ENCODE results near the gene KRT1.

Gene KRT1

DNA sequence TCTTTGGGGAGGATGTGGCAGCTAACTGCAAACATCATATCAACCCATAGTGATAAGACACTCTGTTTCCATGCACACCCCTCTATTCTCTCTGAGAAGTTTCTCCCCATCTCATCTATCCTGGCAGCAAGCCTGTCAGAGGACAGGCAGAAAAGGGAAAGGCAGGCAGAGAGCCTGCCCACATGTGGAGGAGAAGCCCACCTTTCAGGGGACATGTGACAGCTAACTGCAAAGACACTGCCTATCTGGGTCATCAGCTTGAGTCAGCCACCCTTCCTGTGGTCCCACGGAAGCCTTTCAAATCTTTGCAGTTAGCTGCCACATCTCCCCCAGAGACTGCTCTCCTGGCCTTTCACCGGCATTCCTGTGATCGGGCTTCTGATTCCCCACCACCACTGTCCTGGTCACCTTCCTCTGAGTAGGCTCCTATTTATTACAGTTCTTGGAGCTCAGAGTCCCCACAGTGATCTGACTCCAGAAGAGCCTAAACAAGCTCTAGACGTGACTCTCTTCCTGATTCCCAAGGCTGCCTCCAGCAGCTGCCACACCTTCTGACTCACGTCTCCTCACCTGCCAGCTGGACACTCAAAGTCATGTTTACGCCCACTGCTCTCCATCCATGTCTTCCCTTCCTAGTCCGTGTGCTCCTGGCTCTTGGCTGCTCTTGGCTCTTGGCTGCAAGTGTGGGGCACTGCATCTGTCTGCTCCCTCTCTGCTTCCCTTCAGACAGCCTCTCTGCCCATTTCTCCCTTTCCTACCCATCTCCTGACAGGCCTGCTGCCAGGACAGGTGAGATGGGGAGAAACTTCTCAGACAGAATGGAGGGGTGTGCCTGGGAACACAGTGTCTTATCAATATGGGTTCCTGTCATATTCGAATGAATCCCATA, 7.5 kb upstream of the KRT1 start:
- FAIRE-seq (no peak), DNase-seq (ENCODE audit: insufficient read length) (no peak)
- no peak for TF ChIP-seq TAF1 (IDR thresholded peaks at IDR 0.05; ENCODE audit: borderline replicate concordance, low read depth, low read length)
- TF ChIP-seq POLR2AphosphoS5 (IDR thresholded peaks at IDR 0.05; ENCODE audit: low read depth, low read length): no peak
- no peak for TF ChIP-seq POLR2A (IDR thresholded peaks at IDR 0.05; ENCODE audit: low read depth, low read length)

DNA sequence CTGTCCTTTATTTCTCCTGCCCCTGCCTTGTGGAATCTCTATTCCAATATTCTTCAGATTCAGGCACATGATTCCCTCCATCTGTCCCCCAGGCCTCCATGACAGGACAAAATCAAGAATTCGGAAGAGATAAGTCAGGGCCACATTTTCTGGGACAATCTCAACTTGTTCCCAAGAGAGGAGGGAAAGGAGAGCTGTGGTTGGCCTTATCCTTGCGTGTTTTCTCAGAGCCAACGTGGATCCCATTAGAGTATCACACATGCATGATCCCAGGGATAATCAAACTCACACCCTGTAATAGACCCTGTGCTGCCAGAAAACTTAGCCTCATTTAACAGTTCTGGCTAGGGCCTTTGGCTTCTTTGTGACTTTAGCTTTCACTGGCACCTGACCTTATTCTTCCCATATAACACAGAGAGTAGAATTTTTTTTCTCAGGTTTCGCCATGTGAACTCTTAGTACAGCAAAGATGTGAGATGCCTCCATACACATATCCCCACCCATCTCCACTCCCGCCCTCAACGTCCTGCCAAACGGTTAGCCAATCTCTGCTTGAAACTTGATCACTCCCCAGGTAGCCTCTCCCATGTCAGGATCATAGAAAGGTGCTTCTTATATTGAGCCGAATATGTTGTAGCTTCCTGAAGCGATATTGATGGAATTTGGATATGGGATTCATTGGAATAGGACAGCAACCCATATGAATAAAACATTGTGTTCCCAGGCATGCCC, 6.7 kb upstream of the KRT1 start:
- no peak for FAIRE-seq
- TF ChIP-seq POLR2A (IDR thresholded peaks at IDR 0.05; ENCODE audit: low read depth, low read length): no peak
- no peak for TF ChIP-seq POLR2AphosphoS5 (IDR thresholded peaks at IDR 0.05; ENCODE audit: low read depth, low read length)
- no peak for TF ChIP-seq TAF1 (IDR thresholded peaks at IDR 0.05; ENCODE audit: borderline replicate concordance, low read depth, low read length)
- DNase-seq (ENCODE audit: insufficient read length): no peak

DNA sequence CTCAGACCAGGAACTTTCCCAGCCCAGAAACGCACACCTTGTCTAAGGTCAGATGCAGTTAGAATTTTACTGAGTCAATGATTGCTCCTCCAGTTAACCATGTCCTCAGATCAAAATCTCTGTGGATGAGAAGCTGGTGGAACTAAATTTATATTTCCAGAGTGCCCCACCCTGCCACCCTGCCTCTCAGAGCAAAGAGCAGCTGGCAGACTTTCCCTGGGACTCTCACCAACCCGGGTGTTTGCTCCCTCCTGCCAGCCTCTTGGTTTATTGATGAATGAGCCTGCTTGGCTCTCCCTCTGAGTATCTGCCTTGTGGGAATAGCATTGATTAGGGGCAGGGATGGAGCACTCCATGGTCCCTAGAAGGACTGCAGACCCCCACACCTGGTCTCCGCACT, 5.9 kb upstream of the KRT1 start:
- no peak for FAIRE-seq
- DNase-seq (ENCODE audit: insufficient read length): no peak
- TF ChIP-seq POLR2AphosphoS5 (IDR thresholded peaks at IDR 0.05; ENCODE audit: low read depth, low read length) (no peak), TAF1 (IDR thresholded peaks at IDR 0.05; ENCODE audit: borderline replicate concordance, low read depth, low read length) (no peak), POLR2A (IDR thresholded peaks at IDR 0.05; ENCODE audit: low read depth, low read length) (no peak)

DNA sequence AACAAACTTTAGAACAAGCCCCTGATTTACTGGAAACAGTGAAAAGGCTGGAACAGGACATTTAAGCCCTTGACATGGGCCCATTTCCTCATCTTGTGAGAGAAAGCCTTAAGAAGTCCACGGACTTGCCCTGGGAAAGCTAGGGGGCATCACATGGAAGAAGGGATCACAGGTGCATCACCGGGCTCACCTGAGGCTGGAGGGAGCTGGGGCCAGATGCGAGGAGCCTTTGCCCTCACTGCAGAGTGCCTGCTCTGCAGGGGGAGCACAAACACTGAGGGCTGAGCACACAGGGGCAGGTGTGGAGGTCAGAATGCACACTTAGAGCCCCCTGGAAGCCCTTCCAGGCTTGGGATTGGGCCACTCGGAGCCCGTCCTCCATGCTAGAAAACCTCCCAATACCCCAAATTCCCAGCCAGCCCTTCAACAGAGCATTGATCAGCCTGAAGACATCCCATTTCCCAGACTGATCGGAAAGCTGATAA, 5.2 kb upstream of the KRT1 start:
- no peak for TF ChIP-seq TAF1 (IDR thresholded peaks at IDR 0.05; ENCODE audit: borderline replicate concordance, low read depth, low read length)
- no peak for TF ChIP-seq POLR2A (IDR thresholded peaks at IDR 0.05; ENCODE audit: low read depth, low read length)
- no peak for TF ChIP-seq POLR2AphosphoS5 (IDR thresholded peaks at IDR 0.05; ENCODE audit: low read depth, low read length)
- FAIRE-seq (no peak), DNase-seq (ENCODE audit: insufficient read length) (no peak)

DNA sequence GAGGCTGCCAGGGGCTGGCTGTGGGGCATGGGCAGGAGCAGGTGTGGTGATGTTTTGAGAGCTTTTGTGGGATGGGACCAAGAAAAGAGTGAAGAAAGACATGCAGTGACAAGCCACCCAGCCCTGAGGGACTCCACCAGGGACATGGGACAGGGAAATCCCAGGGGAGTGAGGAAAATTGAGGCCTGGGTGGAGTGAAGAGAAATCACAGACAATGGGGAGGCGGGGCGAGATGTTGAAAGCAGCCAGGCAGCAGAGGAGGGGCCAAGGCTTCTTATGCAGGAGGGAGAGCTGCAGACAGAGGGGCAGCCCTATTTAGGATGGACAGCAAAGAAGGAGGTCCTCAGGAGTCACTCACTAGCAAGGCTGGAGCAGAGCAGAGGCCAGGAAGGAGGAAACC, 4.2 kb upstream of the KRT1 start:
- FAIRE-seq: no peak
- TF ChIP-seq POLR2A (IDR thresholded peaks at IDR 0.05; ENCODE audit: low read depth, low read length) (no peak), TAF1 (IDR thresholded peaks at IDR 0.05; ENCODE audit: borderline replicate concordance, low read depth, low read length) (no peak), POLR2AphosphoS5 (IDR thresholded peaks at IDR 0.05; ENCODE audit: low read depth, low read length) (no peak)

DNA sequence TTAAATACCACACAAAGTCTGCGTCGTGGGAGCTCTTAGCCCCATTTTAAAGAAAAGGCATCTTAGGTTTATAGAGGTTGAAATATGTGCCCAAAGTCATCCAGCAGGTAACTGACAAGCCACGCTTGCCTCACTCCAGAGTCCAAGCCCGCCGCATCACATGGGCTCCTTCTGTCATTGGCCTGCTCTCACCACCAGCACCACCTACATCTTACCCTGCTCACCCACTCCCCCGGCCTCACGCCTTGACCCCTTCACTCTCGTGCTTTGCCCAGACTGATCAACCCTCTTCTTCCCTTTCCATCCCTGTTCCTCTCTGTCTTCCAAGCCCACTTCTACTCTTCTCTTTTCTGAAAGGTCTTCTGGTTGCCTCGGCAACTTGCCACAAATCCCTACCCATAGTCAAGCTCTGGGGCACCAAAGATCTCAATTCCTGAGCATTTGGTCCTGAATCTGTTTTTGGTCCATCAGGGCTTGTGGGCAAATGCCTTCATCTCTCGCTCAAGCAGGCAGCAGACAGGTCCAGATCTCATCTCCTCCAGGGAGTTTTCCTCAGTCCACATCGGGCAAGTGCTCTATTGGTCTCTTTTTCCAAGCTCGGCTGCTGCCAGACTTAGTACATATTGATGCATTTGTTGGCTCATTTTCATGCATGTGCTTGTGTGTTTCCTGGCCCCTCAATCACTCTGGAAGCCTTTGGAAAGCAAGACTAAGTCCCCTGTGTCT, 3.5 kb upstream of the KRT1 start:
- FAIRE-seq (no peak), DNase-seq (ENCODE audit: insufficient read length) (no peak)
- TF ChIP-seq TAF1 (IDR thresholded peaks at IDR 0.05; ENCODE audit: borderline replicate concordance, low read depth, low read length) (no peak), POLR2AphosphoS5 (IDR thresholded peaks at IDR 0.05; ENCODE audit: low read depth, low read length) (no peak), POLR2A (IDR thresholded peaks at IDR 0.05; ENCODE audit: low read depth, low read length) (no peak)

More for the DNA sequence above, 4.2 kb upstream of the KRT1 start:
- no peak for DNase-seq (ENCODE audit: insufficient read length)

DNA sequence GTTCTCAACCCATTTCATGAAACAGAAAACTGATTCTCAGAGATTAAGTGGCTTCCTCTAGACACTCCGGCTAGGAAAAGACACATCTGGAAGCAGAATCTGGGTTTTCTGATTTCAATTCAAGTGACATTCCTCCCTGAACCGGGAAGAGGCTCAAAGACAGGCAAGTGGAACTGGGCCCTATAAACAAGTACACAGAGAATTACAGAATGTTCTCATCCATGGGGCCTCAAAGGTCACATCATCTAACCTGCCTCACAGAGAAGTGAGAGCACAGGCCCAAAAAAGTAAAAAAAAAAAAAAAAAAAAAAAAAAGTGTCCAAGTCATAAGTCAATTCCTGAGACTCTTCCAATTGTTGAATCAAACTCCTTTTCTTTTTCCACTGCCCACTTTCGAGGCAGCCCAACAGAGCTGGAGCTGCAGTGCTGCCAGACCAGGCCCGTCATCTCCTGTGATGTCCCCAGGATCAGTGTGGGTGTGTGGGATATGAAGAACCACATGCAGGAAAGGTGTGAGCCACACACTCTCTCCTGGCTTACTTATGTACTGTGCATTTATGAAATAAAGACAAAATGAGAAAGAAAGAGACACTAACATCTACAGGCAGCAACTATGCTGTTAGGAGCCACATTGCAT, 2.8 kb upstream of the KRT1 start:
- DNase-seq (ENCODE audit: insufficient read length): no peak
- FAIRE-seq: no peak
- TF ChIP-seq POLR2AphosphoS5 (IDR thresholded peaks at IDR 0.05; ENCODE audit: low read depth, low read length) (no peak), TAF1 (IDR thresholded peaks at IDR 0.05; ENCODE audit: borderline replicate concordance, low read depth, low read length) (no peak), POLR2A (IDR thresholded peaks at IDR 0.05; ENCODE audit: low read depth, low read length) (no peak)

DNA sequence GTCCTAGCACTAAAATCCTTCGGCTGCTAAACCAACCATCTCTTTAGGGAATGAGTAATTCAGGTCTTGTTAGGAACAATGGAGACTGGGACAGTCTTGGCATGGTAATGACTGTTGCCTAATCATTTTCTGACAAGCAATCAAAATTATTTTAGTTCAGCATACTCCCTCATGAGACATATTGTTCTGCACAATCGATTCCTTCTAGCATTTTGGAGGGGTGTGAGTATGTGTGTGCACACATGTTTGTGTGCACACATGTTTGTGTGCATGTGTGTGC, 2.1 kb upstream of the KRT1 start:
- FAIRE-seq (no peak), DNase-seq (ENCODE audit: insufficient read length) (no peak)
- TF ChIP-seq POLR2A (IDR thresholded peaks at IDR 0.05; ENCODE audit: low read depth, low read length) (no peak), TAF1 (IDR thresholded peaks at IDR 0.05; ENCODE audit: borderline replicate concordance, low read depth, low read length) (no peak), POLR2AphosphoS5 (IDR thresholded peaks at IDR 0.05; ENCODE audit: low read depth, low read length) (no peak)

DNA sequence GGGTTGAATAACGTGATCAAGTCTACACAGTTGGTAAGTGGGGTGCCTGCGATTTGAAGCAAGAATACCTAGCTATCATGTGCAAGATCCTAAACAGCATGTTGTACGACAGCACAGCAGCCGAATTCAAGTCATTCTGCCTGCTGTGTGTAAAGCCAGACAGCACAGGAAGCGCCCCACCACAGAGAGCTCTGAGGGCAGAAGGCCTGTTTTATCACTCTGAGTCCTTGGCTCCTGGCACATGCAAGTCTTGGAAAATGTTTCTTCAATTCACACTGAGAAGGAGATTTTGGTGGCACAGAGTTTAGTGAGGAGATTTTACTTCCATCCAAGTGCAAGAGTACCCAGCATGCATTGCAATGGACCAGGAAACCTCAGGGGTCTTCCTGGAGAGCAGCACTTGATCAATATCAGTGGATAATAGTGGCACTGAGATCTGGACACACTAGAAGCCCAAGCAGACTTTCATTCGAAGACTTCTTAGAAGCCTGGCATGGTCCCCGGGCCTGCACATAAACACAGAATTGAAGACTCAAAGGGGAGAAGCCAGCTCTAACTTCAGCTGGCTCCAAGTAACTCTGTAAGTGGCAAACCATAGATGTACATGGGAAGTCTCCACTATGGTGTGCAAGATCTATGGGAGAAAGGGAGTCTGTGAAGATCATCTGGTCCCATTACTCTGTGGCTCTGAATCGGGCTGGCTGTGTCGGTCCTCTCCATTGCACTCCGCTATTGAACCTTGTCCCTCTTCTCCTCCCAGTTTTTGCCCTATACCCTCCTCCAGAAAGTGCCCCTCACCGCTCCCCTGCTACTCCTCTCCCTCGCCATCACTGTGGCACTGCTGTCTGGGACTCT, 1.5 kb upstream of the KRT1 start:
- DNase-seq (ENCODE audit: insufficient read length): no peak
- FAIRE-seq: no peak
- TF ChIP-seq POLR2AphosphoS5 (IDR thresholded peaks at IDR 0.05; ENCODE audit: low read depth, low read length) (no peak), POLR2A (IDR thresholded peaks at IDR 0.05; ENCODE audit: low read depth, low read length) (no peak), TAF1 (IDR thresholded peaks at IDR 0.05; ENCODE audit: borderline replicate concordance, low read depth, low read length) (no peak)

DNA sequence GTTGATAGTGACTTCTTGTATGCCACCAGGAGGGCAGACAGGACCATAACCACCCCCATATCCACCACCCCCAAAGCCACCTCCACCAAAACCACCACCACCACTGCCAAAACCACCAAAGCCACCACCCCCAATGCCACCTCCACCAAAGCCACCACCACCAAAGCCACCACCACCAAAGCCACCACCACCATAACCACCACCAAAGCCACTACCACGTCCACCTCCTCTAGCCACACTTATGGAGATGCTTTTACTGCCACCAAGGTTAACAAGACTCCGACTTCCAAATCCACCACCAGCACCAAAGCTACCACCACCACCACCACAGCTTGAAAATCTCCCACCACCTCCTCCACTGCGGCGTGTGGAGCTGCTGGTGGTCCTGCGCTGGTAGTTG, 332 bp downstream of the KRT1 start:
- FAIRE-seq (no peak), DNase-seq (ENCODE audit: insufficient read length) (no peak)
- no peak for TF ChIP-seq TAF1 (IDR thresholded peaks at IDR 0.05; ENCODE audit: borderline replicate concordance, low read depth, low read length)
- no peak for TF ChIP-seq POLR2A (IDR thresholded peaks at IDR 0.05; ENCODE audit: low read depth, low read length)
- TF ChIP-seq POLR2AphosphoS5 (IDR thresholded peaks at IDR 0.05; ENCODE audit: low read depth, low read length): no peak
